ENCODE data around the gene MED25.

GRCh38 chr19:49776371-49776764 is 41.7 kb upstream of the MED25 start:
- TF ChIP-seq POLR2AphosphoS5 (IDR thresholded peaks at IDR 0.05; ENCODE audit: low read depth, low read length): no peak
- TF ChIP-seq USF1 (IDR thresholded peaks at IDR 0.05; ENCODE audit: borderline replicate concordance, low read depth): no peak
- TF ChIP-seq TEAD4 (IDR thresholded peaks at IDR 0.05; ENCODE audit: borderline replicate concordance, insufficient read depth): no peak
- TF ChIP-seq EP300 (IDR thresholded peaks at IDR 0.05; ENCODE audit: borderline replicate concordance in 1 of 2, low read depth in 1 of 2, low read length in 1 of 2): no peak
- TF ChIP-seq GABPA (IDR thresholded peaks at IDR 0.05; ENCODE audit: low read depth): no peak
- TF ChIP-seq CTCF (IDR thresholded peaks at IDR 0.05): no peak
- TF ChIP-seq TCF12 (IDR thresholded peaks at IDR 0.05): no peak
- no peak for TF ChIP-seq SIN3A (IDR thresholded peaks at IDR 0.05; ENCODE audit: borderline replicate concordance, low read depth, low read length)
- TF ChIP-seq RAD21 (IDR thresholded peaks at IDR 0.05; ENCODE audit: low read length): no peak
- no peak for TF ChIP-seq CHD2 (IDR thresholded peaks at IDR 0.05; ENCODE audit: low read length, partially characterized antibody)
- TF ChIP-seq FOSL2 (IDR thresholded peaks at IDR 0.05; ENCODE audit: borderline replicate concordance, low read depth): no peak
- no peak for TF ChIP-seq EZH2phosphoT487 (IDR thresholded peaks at IDR 0.05; ENCODE audit: borderline replicate concordance, low read depth)
- TF ChIP-seq YY1 (IDR thresholded peaks at IDR 0.05; ENCODE audit: low read depth): no peak
- TF ChIP-seq, protein P1, sequence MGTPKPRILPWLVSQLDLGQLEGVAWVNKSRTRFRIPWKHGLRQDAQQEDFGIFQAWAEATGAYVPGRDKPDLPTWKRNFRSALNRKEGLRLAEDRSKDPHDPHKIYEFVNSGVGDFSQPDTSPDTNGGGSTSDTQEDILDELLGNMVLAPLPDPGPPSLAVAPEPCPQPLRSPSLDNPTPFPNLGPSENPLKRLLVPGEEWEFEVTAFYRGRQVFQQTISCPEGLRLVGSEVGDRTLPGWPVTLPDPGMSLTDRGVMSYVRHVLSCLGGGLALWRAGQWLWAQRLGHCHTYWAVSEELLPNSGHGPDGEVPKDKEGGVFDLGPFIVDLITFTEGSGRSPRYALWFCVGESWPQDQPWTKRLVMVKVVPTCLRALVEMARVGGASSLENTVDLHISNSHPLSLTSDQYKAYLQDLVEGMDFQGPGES (IDR thresholded peaks at IDR 0.05; ENCODE audit: low read depth, low read length): no peak
